ENCODE results near the gene ALS2.

DNA sequence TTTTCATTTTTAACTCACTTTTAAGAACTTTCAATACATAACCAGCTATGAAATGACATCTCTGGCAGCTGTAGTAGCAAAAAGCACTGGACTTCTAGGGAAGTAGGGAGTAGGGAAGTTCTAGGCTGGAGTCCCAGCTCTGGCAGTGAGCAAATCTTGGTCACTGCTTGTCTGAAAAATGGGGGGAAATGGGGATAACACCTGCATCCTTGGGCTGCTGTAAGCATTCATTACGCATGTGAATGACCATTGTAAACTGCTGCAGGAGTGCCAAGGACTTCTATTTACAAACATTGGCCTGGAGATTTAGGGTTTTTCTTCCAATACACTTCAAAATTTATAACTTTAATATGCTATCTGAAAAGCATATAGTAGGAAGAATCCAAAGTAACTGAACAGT, 81.3 kb downstream of the ALS2 start:
- TF ChIP-seq, protein P1, sequence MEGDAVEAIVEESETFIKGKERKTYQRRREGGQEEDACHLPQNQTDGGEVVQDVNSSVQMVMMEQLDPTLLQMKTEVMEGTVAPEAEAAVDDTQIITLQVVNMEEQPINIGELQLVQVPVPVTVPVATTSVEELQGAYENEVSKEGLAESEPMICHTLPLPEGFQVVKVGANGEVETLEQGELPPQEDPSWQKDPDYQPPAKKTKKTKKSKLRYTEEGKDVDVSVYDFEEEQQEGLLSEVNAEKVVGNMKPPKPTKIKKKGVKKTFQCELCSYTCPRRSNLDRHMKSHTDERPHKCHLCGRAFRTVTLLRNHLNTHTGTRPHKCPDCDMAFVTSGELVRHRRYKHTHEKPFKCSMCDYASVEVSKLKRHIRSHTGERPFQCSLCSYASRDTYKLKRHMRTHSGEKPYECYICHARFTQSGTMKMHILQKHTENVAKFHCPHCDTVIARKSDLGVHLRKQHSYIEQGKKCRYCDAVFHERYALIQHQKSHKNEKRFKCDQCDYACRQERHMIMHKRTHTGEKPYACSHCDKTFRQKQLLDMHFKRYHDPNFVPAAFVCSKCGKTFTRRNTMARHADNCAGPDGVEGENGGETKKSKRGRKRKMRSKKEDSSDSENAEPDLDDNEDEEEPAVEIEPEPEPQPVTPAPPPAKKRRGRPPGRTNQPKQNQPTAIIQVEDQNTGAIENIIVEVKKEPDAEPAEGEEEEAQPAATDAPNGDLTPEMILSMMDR (conservative IDR thresholded peaks at IDR 0.05; ENCODE audit: low read length): no peak
- no peak for TF ChIP-seq EZH2phosphoT487 (IDR thresholded peaks at IDR 0.05; ENCODE audit: borderline replicate concordance, low read depth, low read length)
